Sigmoid colon (tissue), 7 donors: ENCODE results near the gene P2RX3. TPM values are rescaled to one million over a fixed set of nuclear protein-coding genes. Genes with fewer than 3 reads are reported as not detected.

Source experiments
- DNase-seq: peaks from one replicate; pipeline ENCODE4 v3.0.0-alpha.2; 2019
- H3K27ac ChIP-seq, 4 donors: fragments of 200-600 bp; sonication (generic); one replicate each; pipeline ENCODE4 v1.5.1; 2016 to 2019; ENCODE audit warnings: mild to moderate bottlenecking in 1 of 4
- H3K27me3 ChIP-seq, 3 donors: fragments of 200-600 bp; sonication (generic); one replicate each; pipeline ENCODE4 v1.5.1; 2019; ENCODE audit warnings: mild to moderate bottlenecking in 1 of 3
- H3K36me3 ChIP-seq, 4 donors: fragments of 200-600 bp; sonication (generic); one replicate each; pipeline ENCODE4 v1.5.1; 2016 to 2019
- H3K4me1 ChIP-seq, 4 donors: fragments of 200-600 bp; sonication (generic); one replicate each; pipeline ENCODE4 v1.5.1; 2017 to 2019
- H3K4me3 ChIP-seq, 4 donors: fragments of 200-600 bp; sonication (generic); one replicate each; pipeline ENCODE4 v1.5.1; 2017 to 2019; ENCODE audit warnings: mild to moderate bottlenecking in 2 of 4, moderate library complexity in 1 of 4
- H3K9me3 ChIP-seq, 4 donors: fragments of 200-600 bp in 3 of 4; sonication (generic) in 3 of 4; one replicate each; pipeline versions ENCODE4 v1.5.1 to v1.6.1; 2013 to 2019
- EP300 ChIP-seq, 4 donors: sonication (generic); formaldehyde crosslinking; IDR thresholded peaks; one replicate each; pipeline ENCODE4 v1.6.1; 2017; ENCODE audit warnings: antibody characterized with exemption in 4 of 4
- POLR2A ChIP-seq, 2 donors: fragments of 450-650 bp; IDR thresholded peaks; one replicate each; pipeline ENCODE4 v1.6.1; 2016; ENCODE audit warnings: antibody characterized with exemption in 2 of 2, mild to moderate bottlenecking in 2 of 2, moderate library complexity in 2 of 2
- POLR2AphosphoS5 ChIP-seq, 4 donors: sonication (generic); formaldehyde crosslinking; IDR thresholded peaks; one replicate each; pipeline ENCODE4 v1.6.1; 2017; ENCODE audit warnings: antibody characterized with exemption in 4 of 4
- WGBS, 2 donors: extraction: QIAGEN DNeasy Blood & Tissue Kit; methylation state at CpG; one replicate each; pipeline ENCODE4 v1.1.7; 2013; 5-methylcytosine and 5-hydroxymethylcytosine counted together
- intact Hi-C: fragments of 100-400 bp; cut with DNase I; formaldehyde crosslinking; loops from one replicate; pipeline ENCODE4 v1.15.1; 2023
- polyA plus RNA-seq, 3 donors: library from polyadenylated mRNA; stranded (reverse); fragments of 200-250 nt; gene quantifications; one replicate each; pipeline ENCODE4 v1.2.3, GENCODE V29; 2013
- total RNA-seq, 4 donors: library from RNA; depleted of rRNA; stranded (reverse); fragments of >200 nt; gene quantifications; one replicate each; pipeline ENCODE4 v1.1.0, GENCODE V29; 2016
- TF ChIP-seq, protein P1 (sequence below), 4 experiments: fragments of 450-650 bp in 3 of 4; fragments of 200-600 bp in 1 of 4; IDR thresholded peaks; one replicate each; pipeline ENCODE4 v1.5.1; 2016 to 2019; ENCODE audit warnings: antibody characterized with exemption in 4 of 4, mild to moderate bottlenecking in 3 of 4, moderate library complexity in 2 of 4
- donor health status: healthy with polysubstance abuse.
- donor health status: Bipolar disorder and iron deficiency.
- donor health status: healthy.

P2RX3 gene
- total and polyA plus RNA-seq, 7 donors = 0.07 to 0.36 TPM; not detected in 5

DNA sequence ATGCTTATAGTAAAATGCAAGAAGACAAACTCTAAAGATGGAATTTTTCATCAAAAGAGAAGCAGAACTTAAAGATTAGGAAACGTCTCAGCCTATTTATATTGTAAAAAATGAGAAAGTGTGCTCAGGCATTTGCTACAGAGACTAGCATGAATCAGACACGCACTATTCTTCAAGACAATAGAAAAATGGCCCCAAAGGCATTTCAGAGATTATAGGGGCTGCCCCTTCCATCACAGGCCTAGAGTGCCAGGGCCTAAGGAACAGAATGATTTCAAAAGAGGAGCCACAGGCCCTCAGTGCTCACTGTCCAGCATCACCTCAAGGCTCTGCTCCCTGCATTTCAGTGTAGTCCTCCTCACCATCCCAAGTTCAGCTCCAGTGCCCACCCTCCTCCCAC is 40.9 kb upstream of the P2RX3 start:
- Histone ChIP-seq H3K27me3 (no peaks in the 10 kb centered on the region), H3K4me3 (no peak overlapping the region), H3K4me1 (no peaks in the 10 kb centered on the region), H3K36me3 (peaks cover 35 to 47% (median 39%) of the 10 kb centered on the region in 4 donors), H3K9me3 (peaks cover 3 to 11% (median 7%) of the 10 kb centered on the region in 4 donors), H3K27ac (no peak overlapping the region)
- intact Hi-C loops = no loop called here
- no peak for DNase-seq
- TF ChIP-seq POLR2AphosphoS5 (IDR thresholded peaks at IDR 0.05) = no peak
- TF ChIP-seq EP300 (IDR thresholded peaks at IDR 0.05) = no peak
- TF ChIP-seq, protein P1, sequence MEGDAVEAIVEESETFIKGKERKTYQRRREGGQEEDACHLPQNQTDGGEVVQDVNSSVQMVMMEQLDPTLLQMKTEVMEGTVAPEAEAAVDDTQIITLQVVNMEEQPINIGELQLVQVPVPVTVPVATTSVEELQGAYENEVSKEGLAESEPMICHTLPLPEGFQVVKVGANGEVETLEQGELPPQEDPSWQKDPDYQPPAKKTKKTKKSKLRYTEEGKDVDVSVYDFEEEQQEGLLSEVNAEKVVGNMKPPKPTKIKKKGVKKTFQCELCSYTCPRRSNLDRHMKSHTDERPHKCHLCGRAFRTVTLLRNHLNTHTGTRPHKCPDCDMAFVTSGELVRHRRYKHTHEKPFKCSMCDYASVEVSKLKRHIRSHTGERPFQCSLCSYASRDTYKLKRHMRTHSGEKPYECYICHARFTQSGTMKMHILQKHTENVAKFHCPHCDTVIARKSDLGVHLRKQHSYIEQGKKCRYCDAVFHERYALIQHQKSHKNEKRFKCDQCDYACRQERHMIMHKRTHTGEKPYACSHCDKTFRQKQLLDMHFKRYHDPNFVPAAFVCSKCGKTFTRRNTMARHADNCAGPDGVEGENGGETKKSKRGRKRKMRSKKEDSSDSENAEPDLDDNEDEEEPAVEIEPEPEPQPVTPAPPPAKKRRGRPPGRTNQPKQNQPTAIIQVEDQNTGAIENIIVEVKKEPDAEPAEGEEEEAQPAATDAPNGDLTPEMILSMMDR (IDR thresholded peaks at IDR 0.05) = no peak
- no peak for TF ChIP-seq POLR2A (IDR thresholded peaks at IDR 0.05)
- WGBS, 2 donors = 94% methylated on average over 2 of the region's 2 CpGs

DNA sequence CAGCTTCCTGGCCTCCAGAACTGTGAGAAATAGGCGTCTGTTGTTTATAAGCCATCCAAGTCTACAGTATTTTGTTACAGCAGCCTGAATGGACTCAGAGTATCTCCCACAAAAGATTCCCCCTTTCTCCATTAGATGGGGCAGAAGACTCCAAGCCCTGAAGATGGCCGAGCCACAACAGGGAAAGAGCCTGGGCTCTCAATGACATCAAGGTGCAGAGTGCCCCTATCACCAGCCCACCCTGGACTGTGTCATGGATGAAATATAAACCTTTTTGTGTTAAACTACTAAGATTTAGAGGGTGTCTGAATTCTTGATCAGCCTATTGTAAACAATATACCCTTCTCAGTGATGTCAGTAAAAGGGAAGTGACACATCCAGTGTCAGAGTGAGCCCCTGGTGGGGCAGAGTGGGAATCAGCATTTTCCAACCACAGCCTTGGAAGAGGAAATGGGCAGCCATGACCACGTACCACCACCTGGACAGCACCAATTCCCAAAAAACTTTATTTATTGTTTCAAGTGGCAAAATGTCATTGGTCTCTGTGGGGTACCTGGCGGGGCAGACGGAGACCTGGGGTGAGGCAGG is 38.9 kb upstream of the P2RX3 start:
- H3K36me3 ChIP-seq = peaks cover 39 to 54% (median 47%) of the 10 kb centered on the region in 4 donors
- no peak for DNase-seq
- no peaks in the 10 kb centered on the region for H3K27me3 ChIP-seq
- no peak overlapping the region for H3K4me3 ChIP-seq
- H3K4me1 ChIP-seq = peaks cover 0 to 6% (median 2%) of the 10 kb centered on the region in 4 donors
- TF ChIP-seq POLR2AphosphoS5 (IDR thresholded peaks at IDR 0.05) (no peak), EP300 (IDR thresholded peaks at IDR 0.05) (no peak), POLR2A (IDR thresholded peaks at IDR 0.05) (no peak)
- TF ChIP-seq, protein P1 (IDR thresholded peaks at IDR 0.05) = no peak
- intact Hi-C loops = no loop called here
- WGBS, 2 donors = 94 to 98% methylated on average over 5 of the region's 5 CpGs
- peaks cover 3 to 11% (median 7%) of the 10 kb centered on the region in 4 donors for H3K9me3 ChIP-seq
- no peak overlapping the region for H3K27ac ChIP-seq

DNA sequence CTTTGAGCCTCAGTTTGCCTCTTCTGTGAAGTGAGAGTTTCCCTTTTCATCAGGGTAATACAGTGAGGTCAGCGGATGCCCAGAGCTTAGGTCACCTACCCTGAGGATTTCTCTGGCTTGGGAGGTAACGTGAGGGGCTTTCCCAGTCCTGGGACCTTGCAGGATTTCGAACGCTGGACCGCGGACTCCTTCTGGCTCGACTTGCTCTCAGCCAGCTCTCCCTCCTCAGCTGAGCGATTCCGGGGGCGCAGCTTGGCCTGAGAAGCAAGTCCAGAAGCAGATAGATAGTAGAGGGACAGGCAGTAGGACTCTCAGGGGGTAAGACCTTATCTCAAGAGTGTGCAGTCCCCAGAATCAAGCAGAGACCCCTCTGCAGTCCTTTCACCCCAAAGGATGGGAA is 37.4 kb upstream of the P2RX3 start:
- no peaks in the 10 kb centered on the region for H3K27me3 ChIP-seq
- H3K4me3 ChIP-seq = no peak overlapping the region
- TF ChIP-seq EP300 (IDR thresholded peaks at IDR 0.05) = no peak
- TF ChIP-seq POLR2A (IDR thresholded peaks at IDR 0.05) = no peak
- TF ChIP-seq POLR2AphosphoS5 (IDR thresholded peaks at IDR 0.05) = no peak
- TF ChIP-seq, protein P1 (IDR thresholded peaks at IDR 0.05) = no peak
- peaks cover 3 to 11% (median 7%) of the 10 kb centered on the region in 4 donors for H3K9me3 ChIP-seq
- H3K36me3 ChIP-seq = peaks cover 39 to 54% (median 47%) of the 10 kb centered on the region in 4 donors
- H3K27ac ChIP-seq = no peak overlapping the region
- 97 to 98% methylated on average over 10 of the region's 10 CpGs for WGBS, 2 donors
- DNase-seq = no peak
- H3K4me1 ChIP-seq = peaks cover 0 to 15% (median 7%) of the 10 kb centered on the region in 4 donors
- intact Hi-C loops = no loop called here

DNA sequence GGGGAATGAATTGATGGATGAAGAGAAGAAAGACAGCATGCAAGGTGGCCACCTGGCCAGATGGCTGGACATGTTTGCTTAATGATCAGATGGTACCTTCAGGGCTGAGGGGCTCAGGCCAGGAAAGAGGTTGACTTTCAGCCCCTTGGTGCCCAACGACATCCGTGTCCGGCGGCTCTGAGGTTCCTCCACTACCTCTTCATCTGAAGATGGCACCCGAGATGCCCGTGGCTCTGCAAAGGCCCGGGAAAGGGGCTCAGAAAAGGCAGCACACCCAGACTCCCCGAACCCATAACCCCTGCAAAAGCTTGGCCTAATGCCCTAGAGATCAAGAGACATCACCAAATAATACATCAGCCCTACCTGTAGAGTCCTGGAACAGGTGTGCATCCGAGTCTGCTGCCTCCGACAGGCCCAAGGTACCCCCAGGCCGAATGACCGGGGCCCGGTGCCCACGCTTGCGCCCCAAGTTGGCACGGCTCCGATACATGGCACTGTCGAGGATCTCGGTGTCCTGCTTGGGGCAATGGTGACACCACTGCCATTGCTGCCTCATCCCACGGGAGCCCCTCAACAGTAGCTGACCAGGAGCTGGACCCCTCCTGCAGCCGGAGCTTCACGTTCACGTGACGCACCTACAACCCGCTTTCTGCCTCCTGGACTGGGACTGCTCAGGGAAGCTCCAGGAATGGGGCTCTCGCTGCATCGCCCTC is 36.3 kb upstream of the P2RX3 start:
- H3K9me3 ChIP-seq = peaks cover 3 to 11% (median 7%) of the 10 kb centered on the region in 4 donors
- H3K4me3 ChIP-seq = no peak overlapping the region
- intact Hi-C loops = no loop called here
- DNase-seq = no peak
- H3K27ac ChIP-seq = no peak overlapping the region
- TF ChIP-seq POLR2A (IDR thresholded peaks at IDR 0.05) (no peak), EP300 (IDR thresholded peaks at IDR 0.05) (no peak), POLR2AphosphoS5 (IDR thresholded peaks at IDR 0.05) (no peak)
- TF ChIP-seq, protein P1 (IDR thresholded peaks at IDR 0.05) = no peak
- WGBS, 2 donors = 97 to 98% methylated on average over 27 of the region's 27 CpGs
- H3K27me3 ChIP-seq = no peaks in the 10 kb centered on the region
- peaks cover 0 to 22% (median 10%) of the 10 kb centered on the region in 4 donors for H3K4me1 ChIP-seq
- H3K36me3 ChIP-seq = peaks cover 39 to 54% (median 47%) of the 10 kb centered on the region in 4 donors
